GM10847 (cell line): Measurements from ENCODE around the gene IL17RA.

Source experiments
- POLR2A ChIP-seq: IDR thresholded peaks from 2 replicates; pipeline ENCODE4 v1.6.1; 2011; ENCODE audit not compliant: insufficient read length; ENCODE audit errors: extremely low read depth

The IL17RA gene

GRCh38 chr22:17110791-17111550 lies 26.2 kb downstream of the IL17RA start:
- TF ChIP-seq POLR2A: no peak

GRCh38 chr22:17112491-17113042 lies 27.8 kb downstream of the IL17RA start:
- TF ChIP-seq POLR2A: no peak

- TF ChIP-seq POLR2A: no peak
Observed at GRCh38 chr22:17113600-17113999, 28.8 kb downstream of the IL17RA start.

GRCh38 chr22:17114173-17114897 lies 29.5 kb downstream of the IL17RA start:
- no peak for TF ChIP-seq POLR2A

- no peak for TF ChIP-seq POLR2A
Observed at GRCh38 chr22:17114898-17115235, 30.1 kb downstream of the IL17RA start.

- TF ChIP-seq POLR2A: no peak
Observed at GRCh38 chr22:17115236-17115635, 30.4 kb downstream of the IL17RA start.

- no peak for TF ChIP-seq POLR2A
Observed at GRCh38 chr22:17115945-17116565, 31.3 kb downstream of the IL17RA start.

- TF ChIP-seq POLR2A: no peak
Observed at GRCh38 chr22:17116572-17117330, 32.0 kb downstream of the IL17RA start.

- TF ChIP-seq POLR2A: no peak
Observed at GRCh38 chr22:17117400-17117799, 32.6 kb downstream of the IL17RA start.

GRCh38 chr22:17117890-17118289 lies 33.1 kb downstream of the IL17RA start:
- no peak for TF ChIP-seq POLR2A

GRCh38 chr22:17118342-17118741 lies 33.5 kb downstream of the IL17RA start:
- no peak for TF ChIP-seq POLR2A

GRCh38 chr22:17119481-17120202 lies 34.8 kb downstream of the IL17RA start:
- TF ChIP-seq POLR2A: no peak

- TF ChIP-seq POLR2A: no peak
Observed at GRCh38 chr22:17120281-17120680, 35.5 kb downstream of the IL17RA start.

- TF ChIP-seq POLR2A: no peak
Observed at GRCh38 chr22:17120711-17121232, 36.0 kb downstream of the IL17RA start.

GRCh38 chr22:17121233-17122195 lies 36.7 kb downstream of the IL17RA start, which contains the start of gene TMEM121B:
Gene TMEM121B, minus strand, starts transcription at chr22:17121360. Its CDS starts 233 bp downstream, at chr22:17121127.
- TF ChIP-seq POLR2A: no peak
